Measurements from ENCODE around the gene ALKBH6.

Gene ALKBH6

GRCh38 chr19:35966771-35967170 is 47.2 kb downstream of the ALKBH6 start:
- H3K9me3 ChIP-seq (replicated peaks in 1 of 2; ENCODE audit: control insufficient read depth in 2 of 2, insufficient read depth in 1 of 2, low read depth in 1 of 2, low read length in 2 of 2): no peaks in the 10 kb centered on the region
- H2AK5ac ChIP-seq (ENCODE audit: low read depth, low read length): no peak overlapping the region
- H3K27ac ChIP-seq (replicated peaks; ENCODE audit: low read length): no peak overlapping the region
- H3K4me3 ChIP-seq (ENCODE audit: low read length in 2 of 2): peak overlapping the region in 1 of 2 donors; percentile 29
- no peak overlapping the region for H3K23ac ChIP-seq (ENCODE audit: low read depth, low read length, poor library complexity)
- no peaks in the 10 kb centered on the region for H3K36me3 ChIP-seq (replicated peaks in 1 of 2; ENCODE audit: control insufficient read depth in 2 of 2, insufficient read depth in 2 of 2, low read length in 2 of 2)
- no peak overlapping the region for H3K4ac ChIP-seq (ENCODE audit: low read length)
- no peak overlapping the region for H3K14ac ChIP-seq (ENCODE audit: low read length)
- no peak overlapping the region for H3K4me2 ChIP-seq (ENCODE audit: insufficient read depth, low read length, poor library complexity, severe bottlenecking)
- H3K18ac ChIP-seq (ENCODE audit: low read length): no peak overlapping the region
- H3K4me1 ChIP-seq (ENCODE audit: control insufficient read depth in 2 of 2, insufficient read depth in 1 of 2, low read depth in 1 of 2, low read length in 2 of 2): no peaks in the 10 kb centered on the region
- H3K27me3 ChIP-seq (ENCODE audit: control insufficient read depth in 3 of 3, insufficient read depth in 3 of 3, low read depth in 1 of 3, low read length in 3 of 3): peaks cover 0 to 3% (median 2%) of the 10 kb centered on the region in 3 experiments
- H2AFZ ChIP-seq (ENCODE audit: low read length): no peak overlapping the region
- H3K9ac ChIP-seq (ENCODE audit: low read depth, low read length, poor library complexity): no peak overlapping the region
- WGBS, 2 donors (ENCODE audit: extremely low coverage in 2 of 2, insufficient read length in 2 of 2, insufficient replicate concordance in 1 of 2): no CpG with 5 or more reads among the region's 3 CpGs
- no peak overlapping the region for H2BK120ac ChIP-seq (ENCODE audit: low read depth, low read length)
- no peak overlapping the region for H2BK12ac ChIP-seq (ENCODE audit: low read length)
- H3K79me1 ChIP-seq (ENCODE audit: low read depth, low read length): no peaks in the 10 kb centered on the region
- no peak overlapping the region for H2BK15ac ChIP-seq (ENCODE audit: low read length)
- DNase-seq (ENCODE audit: low spot score): no peak
- no peak overlapping the region for H2BK5ac ChIP-seq (ENCODE audit: low read length)
- H4K8ac ChIP-seq (ENCODE audit: low read depth, low read length): no peak overlapping the region
- H4K91ac ChIP-seq (ENCODE audit: low read depth, low read length, poor library complexity): no peak overlapping the region

GRCh38 chr19:35963514-35963913 is 50.5 kb downstream of the ALKBH6 start:
- peak; percentile 69 for DNase-seq (ENCODE audit: low spot score)

GRCh38 chr19:35960432-35960972 is 53.5 kb downstream of the ALKBH6 start:
- peaks cover 0 to 3% of the 10 kb centered on the region in 2 donors for H3K9me3 ChIP-seq (replicated peaks in 1 of 2; ENCODE audit: control insufficient read depth in 2 of 2, insufficient read depth in 1 of 2, low read depth in 1 of 2, low read length in 2 of 2)
- peaks cover 9 to 43% (median 31%) of the 10 kb centered on the region in 3 experiments for H3K27me3 ChIP-seq (ENCODE audit: control insufficient read depth in 3 of 3, insufficient read depth in 3 of 3, low read depth in 1 of 3, low read length in 3 of 3)
- H3K9ac ChIP-seq (ENCODE audit: low read depth, low read length, poor library complexity): peak overlapping the region; percentile 30
- no peak overlapping the region for H2BK15ac ChIP-seq (ENCODE audit: low read length)
- H3K27ac ChIP-seq (replicated peaks; ENCODE audit: low read length): no peak overlapping the region
- WGBS, 2 donors (ENCODE audit: extremely low coverage in 2 of 2, insufficient read length in 2 of 2, insufficient replicate concordance in 1 of 2): no CpG with 5 or more reads among the region's 7 CpGs
- H3K4me3 ChIP-seq (ENCODE audit: low read length in 2 of 2): no peak overlapping the region
- H3K4ac ChIP-seq (ENCODE audit: low read length): no peak overlapping the region
- H3K14ac ChIP-seq (ENCODE audit: low read length): no peak overlapping the region
- no peak overlapping the region for H2BK120ac ChIP-seq (ENCODE audit: low read depth, low read length)
- no peak for DNase-seq (ENCODE audit: low spot score)
- no peak overlapping the region for H2BK5ac ChIP-seq (ENCODE audit: low read length)
- H3K18ac ChIP-seq (ENCODE audit: low read length): no peak overlapping the region
- no peaks in the 10 kb centered on the region for H3K36me3 ChIP-seq (replicated peaks in 1 of 2; ENCODE audit: control insufficient read depth in 2 of 2, insufficient read depth in 2 of 2, low read length in 2 of 2)
- H3K4me1 ChIP-seq (ENCODE audit: control insufficient read depth in 2 of 2, insufficient read depth in 1 of 2, low read depth in 1 of 2, low read length in 2 of 2): no peaks in the 10 kb centered on the region
- H4K8ac ChIP-seq (ENCODE audit: low read depth, low read length): no peak overlapping the region
- H2AK5ac ChIP-seq (ENCODE audit: low read depth, low read length): no peak overlapping the region
- H3K4me2 ChIP-seq (ENCODE audit: insufficient read depth, low read length, poor library complexity, severe bottlenecking): no peak overlapping the region
- no peak overlapping the region for H4K91ac ChIP-seq (ENCODE audit: low read depth, low read length, poor library complexity)
- no peak overlapping the region for H2AFZ ChIP-seq (ENCODE audit: low read length)
- no peaks in the 10 kb centered on the region for H3K79me1 ChIP-seq (ENCODE audit: low read depth, low read length)
- H3K23ac ChIP-seq (ENCODE audit: low read depth, low read length, poor library complexity): no peak overlapping the region
- no peak overlapping the region for H2BK12ac ChIP-seq (ENCODE audit: low read length)

More at GRCh38 chr19:35963514-35963913, 50.5 kb downstream of the ALKBH6 start:
- no peak overlapping the region for H3K18ac ChIP-seq (ENCODE audit: low read length)
- H2BK120ac ChIP-seq (ENCODE audit: low read depth, low read length): no peak overlapping the region
- no peak overlapping the region for H4K91ac ChIP-seq (ENCODE audit: low read depth, low read length, poor library complexity)
- H3K4ac ChIP-seq (ENCODE audit: low read length): no peak overlapping the region
- H2AFZ ChIP-seq (ENCODE audit: low read length): no peak overlapping the region
- H2BK12ac ChIP-seq (ENCODE audit: low read length): no peak overlapping the region
- H4K8ac ChIP-seq (ENCODE audit: low read depth, low read length): no peak overlapping the region
- no peaks in the 10 kb centered on the region for H3K36me3 ChIP-seq (replicated peaks in 1 of 2; ENCODE audit: control insufficient read depth in 2 of 2, insufficient read depth in 2 of 2, low read length in 2 of 2)
- no peaks in the 10 kb centered on the region for H3K79me1 ChIP-seq (ENCODE audit: low read depth, low read length)
- H3K4me2 ChIP-seq (ENCODE audit: insufficient read depth, low read length, poor library complexity, severe bottlenecking): no peak overlapping the region
- H3K27ac ChIP-seq (replicated peaks; ENCODE audit: low read length): no peak overlapping the region
- H3K23ac ChIP-seq (ENCODE audit: low read depth, low read length, poor library complexity): no peak overlapping the region
- H2BK15ac ChIP-seq (ENCODE audit: low read length): no peak overlapping the region
- H3K4me3 ChIP-seq (ENCODE audit: low read length in 2 of 2): no peak overlapping the region
- H3K27me3 ChIP-seq (ENCODE audit: control insufficient read depth in 3 of 3, insufficient read depth in 3 of 3, low read depth in 1 of 3, low read length in 3 of 3): peaks cover 9 to 24% (median 23%) of the 10 kb centered on the region in 3 experiments
- WGBS, 2 donors (ENCODE audit: extremely low coverage in 2 of 2, insufficient read length in 2 of 2, insufficient replicate concordance in 1 of 2): no CpG with 5 or more reads among the region's 9 CpGs
- H3K4me1 ChIP-seq (ENCODE audit: control insufficient read depth in 2 of 2, insufficient read depth in 1 of 2, low read depth in 1 of 2, low read length in 2 of 2): no peaks in the 10 kb centered on the region
- H3K9ac ChIP-seq (ENCODE audit: low read depth, low read length, poor library complexity): no peak overlapping the region
- H2AK5ac ChIP-seq (ENCODE audit: low read depth, low read length): no peak overlapping the region
- no peak overlapping the region for H3K14ac ChIP-seq (ENCODE audit: low read length)
- H3K9me3 ChIP-seq (replicated peaks in 1 of 2; ENCODE audit: control insufficient read depth in 2 of 2, insufficient read depth in 1 of 2, low read depth in 1 of 2, low read length in 2 of 2): no peaks in the 10 kb centered on the region
- H2BK5ac ChIP-seq (ENCODE audit: low read length): no peak overlapping the region

- H3K27ac ChIP-seq (replicated peaks; ENCODE audit: low read length): no peak overlapping the region
- no peak overlapping the region for H4K91ac ChIP-seq (ENCODE audit: low read depth, low read length, poor library complexity)
- no peak overlapping the region for H3K9ac ChIP-seq (ENCODE audit: low read depth, low read length, poor library complexity)
- no peak overlapping the region for H2BK120ac ChIP-seq (ENCODE audit: low read depth, low read length)
- no peak overlapping the region for H4K8ac ChIP-seq (ENCODE audit: low read depth, low read length)
- H3K36me3 ChIP-seq (replicated peaks in 1 of 2; ENCODE audit: control insufficient read depth in 2 of 2, insufficient read depth in 2 of 2, low read length in 2 of 2): no peaks in the 10 kb centered on the region
- no peak overlapping the region for H2BK5ac ChIP-seq (ENCODE audit: low read length)
- H3K4me1 ChIP-seq (ENCODE audit: control insufficient read depth in 2 of 2, insufficient read depth in 1 of 2, low read depth in 1 of 2, low read length in 2 of 2): no peaks in the 10 kb centered on the region
- no peak overlapping the region for H3K14ac ChIP-seq (ENCODE audit: low read length)
- H3K23ac ChIP-seq (ENCODE audit: low read depth, low read length, poor library complexity): peak overlapping the region; percentile 93
- no peak overlapping the region for H3K4me3 ChIP-seq (ENCODE audit: low read length in 2 of 2)
- no peaks in the 10 kb centered on the region for H3K79me1 ChIP-seq (ENCODE audit: low read depth, low read length)
- H2AFZ ChIP-seq (ENCODE audit: low read length): no peak overlapping the region
- no peak overlapping the region for H3K4ac ChIP-seq (ENCODE audit: low read length)
- DNase-seq (ENCODE audit: low spot score): no peak
- H2BK15ac ChIP-seq (ENCODE audit: low read length): no peak overlapping the region
- peaks cover 0 to 3% of the 10 kb centered on the region in 2 donors for H3K9me3 ChIP-seq (replicated peaks in 1 of 2; ENCODE audit: control insufficient read depth in 2 of 2, insufficient read depth in 1 of 2, low read depth in 1 of 2, low read length in 2 of 2)
- no peak overlapping the region for H2AK5ac ChIP-seq (ENCODE audit: low read depth, low read length)
- WGBS, 2 donors (ENCODE audit: extremely low coverage in 2 of 2, insufficient read length in 2 of 2, insufficient replicate concordance in 1 of 2): no CpG with 5 or more reads among the region's 20 CpGs
- peaks cover 9 to 43% (median 31%) of the 10 kb centered on the region in 3 experiments for H3K27me3 ChIP-seq (ENCODE audit: control insufficient read depth in 3 of 3, insufficient read depth in 3 of 3, low read depth in 1 of 3, low read length in 3 of 3)
- H3K18ac ChIP-seq (ENCODE audit: low read length): peak overlapping the region; percentile 64
- no peak overlapping the region for H3K4me2 ChIP-seq (ENCODE audit: insufficient read depth, low read length, poor library complexity, severe bottlenecking)
- H2BK12ac ChIP-seq (ENCODE audit: low read length): no peak overlapping the region
These were observed 54.1 kb downstream of the ALKBH6 start for GRCh38 chr19:35959968-35960320.
